HCT116 (cell line): ENCODE data around the gene GPA33.

Source experiments
- MAX ChIP-seq: IDR thresholded peaks from 2 replicates; pipeline ENCODE4 v1.6.1; 2012
- POLR2A ChIP-seq: IDR thresholded peaks from 2 replicates; pipeline ENCODE4 v1.7.0; 2011; ENCODE audit warnings: borderline replicate concordance; ENCODE audit not compliant: insufficient read depth, insufficient read length; ENCODE audit errors: extremely low read depth
- REST ChIP-seq: IDR thresholded peaks from 2 replicates; pipeline ENCODE4 v1.6.1; 2012; ENCODE audit warnings: low read depth

- TF ChIP-seq REST = no peak
- TF ChIP-seq POLR2A = no peak
- TF ChIP-seq MAX = no peak
Observed at GRCh38 chr1:167088746-167089417, 1.3 kb downstream of the GPA33 start.
